ENCODE measurements around the gene ACD. TPM values are rescaled to one million over a fixed set of nuclear protein-coding genes. Genes with fewer than 3 reads are reported as not detected.

ACD gene
- total and polyA plus RNA-seq, 2 of the 8 experiments (the other 6 are each of a cell fraction or from before 2014, with no cell fraction given): 34.8 to 58.0 TPM

- no peak for TF ChIP-seq CHD7 (IDR thresholded peaks at IDR 0.05; ENCODE audit: insufficient replicate concordance, low read length)
- no peak for TF ChIP-seq CTBP2 (IDR thresholded peaks at IDR 0.05; ENCODE audit: borderline replicate concordance, insufficient read depth, insufficient read length, low read length)
- TF ChIP-seq TCF12 (IDR thresholded peaks at IDR 0.05; ENCODE audit: low read depth, low read length): no peak
- no peak for TF ChIP-seq PHF8 (conservative IDR thresholded peaks at IDR 0.05; ENCODE audit: low read depth, low read length)
- TF ChIP-seq EP300 (IDR thresholded peaks at IDR 0.05; ENCODE audit: borderline replicate concordance in 1 of 2, low read depth in 2 of 2, low read length in 2 of 2): no peak
- TF ChIP-seq HDAC6 (IDR thresholded peaks at IDR 0.05; ENCODE audit: low read depth, low read length): no peak
- no peak for TF ChIP-seq RAD21 (IDR thresholded peaks at IDR 0.05 in 1 of 2, conservative IDR thresholded peaks at IDR 0.05 in 1 of 2; ENCODE audit: low read depth in 2 of 2, low read length in 2 of 2)
Measured at GRCh38 chr16:67663877-67664222, 3.8 kb upstream of the ACD start (continued).
